Measurements from ENCODE around the gene TNFAIP3.

- no peak for TF ChIP-seq MAX (IDR thresholded peaks at IDR 0.05; ENCODE audit: insufficient read depth, insufficient read length)
- TF ChIP-seq, protein P1, sequence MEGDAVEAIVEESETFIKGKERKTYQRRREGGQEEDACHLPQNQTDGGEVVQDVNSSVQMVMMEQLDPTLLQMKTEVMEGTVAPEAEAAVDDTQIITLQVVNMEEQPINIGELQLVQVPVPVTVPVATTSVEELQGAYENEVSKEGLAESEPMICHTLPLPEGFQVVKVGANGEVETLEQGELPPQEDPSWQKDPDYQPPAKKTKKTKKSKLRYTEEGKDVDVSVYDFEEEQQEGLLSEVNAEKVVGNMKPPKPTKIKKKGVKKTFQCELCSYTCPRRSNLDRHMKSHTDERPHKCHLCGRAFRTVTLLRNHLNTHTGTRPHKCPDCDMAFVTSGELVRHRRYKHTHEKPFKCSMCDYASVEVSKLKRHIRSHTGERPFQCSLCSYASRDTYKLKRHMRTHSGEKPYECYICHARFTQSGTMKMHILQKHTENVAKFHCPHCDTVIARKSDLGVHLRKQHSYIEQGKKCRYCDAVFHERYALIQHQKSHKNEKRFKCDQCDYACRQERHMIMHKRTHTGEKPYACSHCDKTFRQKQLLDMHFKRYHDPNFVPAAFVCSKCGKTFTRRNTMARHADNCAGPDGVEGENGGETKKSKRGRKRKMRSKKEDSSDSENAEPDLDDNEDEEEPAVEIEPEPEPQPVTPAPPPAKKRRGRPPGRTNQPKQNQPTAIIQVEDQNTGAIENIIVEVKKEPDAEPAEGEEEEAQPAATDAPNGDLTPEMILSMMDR (IDR thresholded peaks at IDR 0.05; ENCODE audit: extremely low read depth in 1 of 2, insufficient read depth in 1 of 2, low read depth in 1 of 2, low read length in 2 of 2) = no peak
- TF ChIP-seq JUN (IDR thresholded peaks at IDR 0.05; ENCODE audit: borderline replicate concordance, insufficient read depth, insufficient read length, low read depth) = no peak
- no peak for TF ChIP-seq POLR2A (IDR thresholded peaks at IDR 0.05; ENCODE audit: low read depth, low read length)
- no peak for TF ChIP-seq MYC (IDR thresholded peaks at IDR 0.05; ENCODE audit: low read depth, low read length)
- no peak for TF ChIP-seq EZH2 (IDR thresholded peaks at IDR 0.05; ENCODE audit: borderline replicate concordance, low read depth, low read length, severe bottlenecking)
These were observed 10.5 kb downstream of the TNFAIP3 start for GRCh38 chr6:137877606-137878005.
